B cell (primary cell): ENCODE measurements around the gene ZBTB47. TPM values are rescaled to one million over a fixed set of nuclear protein-coding genes. Genes with fewer than 3 reads are reported as not detected.

Experiments used
- ATAC-seq: fragments of 200-7000 bp; cut with Tn5 transposase; one replicate; pipeline ENCODE4 v1.10.0; 2021; ENCODE audit warnings: low read depth, mild to moderate bottlenecking, moderate number of reproducible peaks, moderate library complexity
- CTCF ChIA-PET: fragments of 350-600 bp; sonication (Branson Sonifier 250); formaldehyde crosslinking; loops from one replicate; lab custom pipeline; 2021; ENCODE audit warnings: antibody characterized with exemption, inconsistent platforms; lab: Charles Lee
- POLR2A ChIA-PET: fragments of 350-600 bp; sonication (Branson Sonifier 250); formaldehyde crosslinking; loops from one replicate; lab custom pipeline; 2021; ENCODE audit warnings: antibody characterized with exemption; lab: Charles Lee
- DNase-seq: peaks from one replicate; pipeline ENCODE4 v3.0.0; 2013
- H2AFZ ChIP-seq: 2 replicates; pipeline ENCODE4 v1.6.1; 2012; ENCODE audit warnings: mild to moderate bottlenecking, low read depth, low read length; ENCODE audit not compliant: insufficient read depth, poor library complexity, severe bottlenecking
- H3K27ac ChIP-seq, 2 donors: 1 replicate in 1 of 2; 2 replicates in 1 of 2; pipeline ENCODE4 v1.5.1; 2012 to 2013; ENCODE audit warnings: low read length in 2 of 2, mild to moderate bottlenecking in 2 of 2, moderate library complexity in 1 of 2
- H3K27me3 ChIP-seq, 4 experiments: fragments of 200-600 bp in 1 of 4; sonication (generic) in 1 of 4; replicated peaks in 1 of 4; 1 replicate in 2 of 4; 2 replicates in 2 of 4; pipeline versions ENCODE4 v1.6.1 to v1.7.0; 2013 to 2016; ENCODE audit warnings: low read length in 3 of 4, mild to moderate bottlenecking in 2 of 4, mixed read lengths in 1 of 4, moderate library complexity in 1 of 4; ENCODE audit not compliant: insufficient read depth in 4 of 4, control insufficient read depth in 3 of 4; ENCODE audit errors: control extremely low read depth in 1 of 4
- H3K36me3 ChIP-seq, 2 experiments: replicated peaks in 1 of 2; 1 replicate in 1 of 2; 2 replicates in 1 of 2; pipeline versions ENCODE4 v1.6.1 to v1.7.1; 2013; ENCODE audit warnings: low read length in 1 of 2; ENCODE audit not compliant: insufficient read depth in 2 of 2, control insufficient read depth in 1 of 2; ENCODE audit errors: control extremely low read depth in 1 of 2, extremely low read depth in 1 of 2
- H3K4me1 ChIP-seq, 2 donors: fragments of 200-600 bp in 1 of 2; sonication (generic) in 1 of 2; 1 replicate in 1 of 2; 2 replicates in 1 of 2; pipeline versions ENCODE4 v1.5.1 to v1.6.1; 2013 to 2017; ENCODE audit warnings: low read length in 2 of 2; ENCODE audit not compliant: control insufficient read depth in 2 of 2, insufficient read depth in 2 of 2
- H3K4me2 ChIP-seq: replicated peaks from 2 replicates; pipeline ENCODE3; 2012; ENCODE audit warnings: mild to moderate bottlenecking, low read depth, low read length; ENCODE audit not compliant: poor library complexity, severe bottlenecking
- H3K4me3 ChIP-seq, 5 experiments: fragments of 200-600 bp in 1 of 5; sonication (generic) in 1 of 5; 1 replicate in 3 of 5; 2 replicates in 2 of 5; pipeline versions ENCODE4 v1.5.1 to v1.7.0; 2011 to 2016; ENCODE audit warnings: low read length in 4 of 5, mild to moderate bottlenecking in 4 of 5, low read depth in 2 of 5, control low read depth in 1 of 5, moderate library complexity in 1 of 5; ENCODE audit not compliant: insufficient read depth in 1 of 5; ENCODE audit errors: control extremely low read depth in 1 of 5, extremely low read depth in 1 of 5
- H3K79me2 ChIP-seq: fragments of 200-600 bp; sonication (generic); one replicate; pipeline ENCODE4 v1.6.0; 2016; ENCODE audit warnings: low read length; ENCODE audit not compliant: control insufficient read depth, insufficient read depth
- H3K9ac ChIP-seq: fragments of 200-600 bp; sonication (generic); 2 replicates; pipeline ENCODE4 v1.6.1; 2017; ENCODE audit warnings: mild to moderate bottlenecking, low read length, moderate library complexity
- H3K9me3 ChIP-seq, 3 donors: one replicate each; pipeline versions ENCODE4 v1.6.1 to v1.7.1; 2013; ENCODE audit warnings: low read length in 2 of 3; ENCODE audit not compliant: control insufficient read depth in 2 of 3, insufficient read depth in 1 of 3; ENCODE audit errors: control extremely low read depth in 1 of 3
- H4K20me1 ChIP-seq: 2 replicates; pipeline ENCODE4 v1.6.0; 2012; ENCODE audit warnings: mild to moderate bottlenecking, low read length; ENCODE audit not compliant: insufficient read depth, control insufficient read depth, poor library complexity, severe bottlenecking
- H3K27ac Mint-ChIP-seq: one replicate; pipeline ENCODE4 v1.8.0; 2021; ENCODE audit warnings: mixed read lengths
- H3K27me3 Mint-ChIP-seq: one replicate; pipeline ENCODE4 v1.8.0; 2021; ENCODE audit warnings: mixed read lengths
- H3K4me1 Mint-ChIP-seq: one replicate; pipeline ENCODE4 v1.8.0; 2021; ENCODE audit warnings: mixed read lengths
- H3K4me3 Mint-ChIP-seq: one replicate; pipeline ENCODE4 v1.8.0; 2021; ENCODE audit warnings: mixed read lengths
- H3K9me3 Mint-ChIP-seq: one replicate; pipeline ENCODE4 v1.8.0; 2022; ENCODE audit warnings: mixed read lengths; ENCODE audit not compliant: insufficient read depth
- CTCF ChIP-seq: fragments of 200-600 bp; IDR thresholded peaks from one replicate; pipeline ENCODE4 v1.8.0; 2022; ENCODE audit warnings: antibody characterized with exemption, mild to moderate bottlenecking
- EZH2 ChIP-seq: IDR thresholded peaks from 2 replicates; pipeline ENCODE4 v1.6.1; 2012; ENCODE audit warnings: borderline replicate concordance, low read depth, mild to moderate bottlenecking, moderate library complexity, low read length; ENCODE audit not compliant: insufficient read depth, poor library complexity, severe bottlenecking
- WGBS: methylation state at CpG from one replicate; pipeline ENCODE4 v1.1.5; 2013; ENCODE audit warnings: missing lambda C conversion rate; ENCODE audit not compliant: insufficient coverage; 5-methylcytosine and 5-hydroxymethylcytosine counted together
- intact Hi-C: fragments of 100-400 bp; cut with micrococcal nuclease; formaldehyde crosslinking; loops from one replicate; pipeline ENCODE4 v1.10.0; 2022
- polyA plus RNA-seq: library from polyadenylated mRNA; depleted of rRNA; stranded (reverse); fragments of >200 nt; gene quantifications from 2 replicates; pipeline ENCODE4 v1.2.3, GENCODE V29; 2012
- total RNA-seq, 2 donors: library from RNA; stranded (reverse); fragments of 120-200 nt in 1 of 2; gene quantifications; 1 replicate in 1 of 2; 2 replicates in 1 of 2; pipeline versions ENCODE4 v1.2.3 to v1.2.4, GENCODE V29; 2013 to 2022

Gene ZBTB47
- total and polyA plus RNA-seq, 2 donors (not counting 1 experiment from before 2014, with no cell fraction given) = 0.34 to 1.6 TPM

GRCh38 chr3:42663581-42664437 is 10.3 kb downstream of the ZBTB47 start:
- Histone ChIP-seq H3K9ac (peak overlapping the region; percentile 55), H3K27me3 (no peaks in the 10 kb centered on the region), H3K4me1 (peaks cover 13 to 22% of the 10 kb centered on the region in 2 donors), H3K27ac (peak overlapping the region; percentile 68 to 69), H3K36me3 (no peaks in the 10 kb centered on the region), H3K79me2 (no peaks in the 10 kb centered on the region), H2AFZ (peak overlapping the region; percentile 66), H4K20me1 (no peaks in the 10 kb centered on the region), H3K9me3 (peaks cover 0 to 8% (median 0%) of the 10 kb centered on the region in 3 donors), H3K4me3 (peak overlapping the region in 4 of 5 experiments; percentile 13 to 41 (median 34)), H3K4me2 (peak overlapping the region; percentile 80)
- no peak for TF ChIP-seq CTCF
- no peak for TF ChIP-seq EZH2
- Mint-ChIP-seq H3K27ac (peak overlapping the region; percentile 93), H3K4me1 (peaks cover 13% of the 10 kb centered on the region), H3K9me3 (no peaks in the 10 kb centered on the region), H3K4me3 (peak overlapping the region; percentile 83), H3K27me3 (no peaks in the 10 kb centered on the region)
- POLR2A ChIA-PET = interaction anchor here (0.9 kb wide), 1 partner anchor 73 kb away, joined by 3 read pairs; the partner anchor contains the start of gene SS18L2
- ATAC-seq (peak; percentile 72), DNase-seq (peak; percentile 78)
- CTCF ChIA-PET = interaction anchor here (1.3 to 1.8 kb wide), 2 partner anchors 12 to 114 kb away, joined by 3 to 4 read pairs; no protein-coding TSS in a partner anchor
- intact Hi-C loops = loop anchor here (5.0 kb wide), 1 partner anchor 78 kb away; no protein-coding TSS in a partner anchor
- WGBS = 14% methylated on average over 38 of the region's 38 CpGs
